ENCODE results near the gene C12orf76. TPM values are rescaled to one million over a fixed set of nuclear protein-coding genes. Genes with fewer than 3 reads are reported as not detected.

The C12orf76 gene
- total and polyA plus RNA-seq, 9 of the 15 experiments (the other 6 are each of a cell fraction or from before 2014, with no cell fraction given) = 6.3 to 38.6 (median 12.3) TPM

DNA sequence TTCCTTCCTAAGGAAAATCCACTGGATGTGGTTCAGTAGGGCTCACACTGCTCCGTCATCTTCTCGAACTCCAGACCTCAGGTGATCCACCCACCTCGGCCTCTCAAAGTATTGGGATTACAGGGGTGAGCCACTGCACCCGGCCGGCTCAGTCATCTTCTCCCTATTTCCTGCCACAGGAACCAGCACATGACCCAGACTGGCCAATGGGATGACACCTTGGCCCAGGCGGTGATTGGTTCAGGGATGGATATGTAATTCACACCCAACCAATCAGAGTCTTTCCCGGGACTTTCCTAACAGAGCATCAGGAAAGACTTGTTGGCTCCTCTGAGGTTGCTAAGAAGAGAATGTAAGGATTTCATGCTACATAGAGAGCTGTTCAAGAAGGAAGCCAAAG is 19.2 kb upstream of the C12orf76 start (continued):
- no peak for TF ChIP-seq PURB (CRISPR knock-in tag; IDR thresholded peaks at IDR 0.05; ENCODE audit: low read depth)
- TF ChIP-seq SFPQ (IDR thresholded peaks at IDR 0.05; ENCODE audit: low read depth, low read length) = no peak
- no peak for TF ChIP-seq ZNF668 (CRISPR knock-in tag; IDR thresholded peaks at IDR 0.05)
- TF ChIP-seq HDAC8 (tag; IDR thresholded peaks at IDR 0.05) = no peak
- TF ChIP-seq ETV6 (IDR thresholded peaks at IDR 0.05; ENCODE audit: borderline replicate concordance in 1 of 2, low read depth in 2 of 2, low read length in 1 of 2) = no peak
- no peak for TF ChIP-seq ETV6 (CRISPR knock-in tag; IDR thresholded peaks at IDR 0.05; ENCODE audit: borderline replicate concordance)
- no peak for TF ChIP-seq KLF6 (CRISPR knock-in tag; IDR thresholded peaks at IDR 0.05; ENCODE audit: borderline replicate concordance)
- no peak for TF ChIP-seq NR4A1 (CRISPR knock-in tag; IDR thresholded peaks at IDR 0.05)
- TF ChIP-seq NR4A1 (tag; IDR thresholded peaks at IDR 0.05) = no peak
- TF ChIP-seq, protein P1, sequence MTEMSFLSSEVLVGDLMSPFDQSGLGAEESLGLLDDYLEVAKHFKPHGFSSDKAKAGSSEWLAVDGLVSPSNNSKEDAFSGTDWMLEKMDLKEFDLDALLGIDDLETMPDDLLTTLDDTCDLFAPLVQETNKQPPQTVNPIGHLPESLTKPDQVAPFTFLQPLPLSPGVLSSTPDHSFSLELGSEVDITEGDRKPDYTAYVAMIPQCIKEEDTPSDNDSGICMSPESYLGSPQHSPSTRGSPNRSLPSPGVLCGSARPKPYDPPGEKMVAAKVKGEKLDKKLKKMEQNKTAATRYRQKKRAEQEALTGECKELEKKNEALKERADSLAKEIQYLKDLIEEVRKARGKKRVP (CRISPR knock-in tag; IDR thresholded peaks at IDR 0.05) = no peak
- no peak for TF ChIP-seq GATA2 (CRISPR knock-in tag; IDR thresholded peaks at IDR 0.05)
- TF ChIP-seq LARP7 (IDR thresholded peaks at IDR 0.05) = no peak
- TF ChIP-seq E4F1 (CRISPR knock-in tag; IDR thresholded peaks at IDR 0.05; ENCODE audit: borderline replicate concordance) = no peak
- TF ChIP-seq, protein P2, sequence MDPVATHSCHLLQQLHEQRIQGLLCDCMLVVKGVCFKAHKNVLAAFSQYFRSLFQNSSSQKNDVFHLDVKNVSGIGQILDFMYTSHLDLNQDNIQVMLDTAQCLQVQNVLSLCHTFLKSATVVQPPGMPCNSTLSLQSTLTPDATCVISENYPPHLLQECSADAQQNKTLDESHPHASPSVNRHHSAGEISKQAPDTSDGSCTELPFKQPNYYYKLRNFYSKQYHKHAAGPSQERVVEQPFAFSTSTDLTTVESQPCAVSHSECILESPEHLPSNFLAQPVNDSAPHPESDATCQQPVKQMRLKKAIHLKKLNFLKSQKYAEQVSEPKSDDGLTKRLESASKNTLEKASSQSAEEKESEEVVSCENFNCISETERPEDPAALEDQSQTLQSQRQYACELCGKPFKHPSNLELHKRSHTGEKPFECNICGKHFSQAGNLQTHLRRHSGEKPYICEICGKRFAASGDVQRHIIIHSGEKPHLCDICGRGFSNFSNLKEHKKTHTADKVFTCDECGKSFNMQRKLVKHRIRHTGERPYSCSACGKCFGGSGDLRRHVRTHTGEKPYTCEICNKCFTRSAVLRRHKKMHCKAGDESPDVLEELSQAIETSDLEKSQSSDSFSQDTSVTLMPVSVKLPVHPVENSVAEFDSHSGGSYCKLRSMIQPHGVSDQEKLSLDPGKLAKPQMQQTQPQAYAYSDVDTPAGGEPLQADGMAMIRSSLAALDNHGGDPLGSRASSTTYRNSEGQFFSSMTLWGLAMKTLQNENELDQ (CRISPR knock-in tag; IDR thresholded peaks at IDR 0.05; ENCODE audit: borderline replicate concordance) = no peak
- no peak for TF ChIP-seq ZFX (CRISPR knock-in tag; IDR thresholded peaks at IDR 0.05)
- TF ChIP-seq ELF1 (tag; IDR thresholded peaks at IDR 0.05) = no peak
- TF ChIP-seq ZNF696 (CRISPR knock-in tag; conservative IDR thresholded peaks at IDR 0.05) = no peak
- no peak for TF ChIP-seq ARHGAP35 (IDR thresholded peaks at IDR 0.05; ENCODE audit: partially characterized antibody)
- TF ChIP-seq ZNF263 (CRISPR knock-in tag; IDR thresholded peaks at IDR 0.05; ENCODE audit: borderline replicate concordance) = no peak
- no peak for TF ChIP-seq ZEB2 (IDR thresholded peaks at IDR 0.05)
- TF ChIP-seq CAMTA2 (CRISPR knock-in tag; conservative IDR thresholded peaks at IDR 0.05) = no peak

Data from K562 (cell line).